ENCODE measurements around the gene TAAR1. TPM values are rescaled to one million over a fixed set of nuclear protein-coding genes. Genes with fewer than 3 reads are reported as not detected.

The TAAR1 gene
- total and polyA plus RNA-seq, 10 of the 15 experiments (the other 5 are each of a cell fraction or from before 2014, with no cell fraction given): not detected

- Histone ChIP-seq H3K4me2 (ENCODE audit: control insufficient read depth, insufficient read depth) (no peak overlapping the region), H3K4me3 (no peak overlapping the region), H3K79me2 (ENCODE audit: control insufficient read depth, insufficient read depth, low read length) (no peaks in the 10 kb centered on the region), H3K4me1 (ENCODE audit: control insufficient read depth, insufficient read depth, low read length) (no peaks in the 10 kb centered on the region), H4K20me1 (ENCODE audit: control insufficient read depth, insufficient read depth) (no peaks in the 10 kb centered on the region), H3K27ac (ENCODE audit: control insufficient read depth, insufficient read depth) (no peak overlapping the region), H3K9me3 (replicated peaks; ENCODE audit: control insufficient read depth, insufficient read depth, low read length) (no peaks in the 10 kb centered on the region), H3K36me3 (ENCODE audit: control insufficient read depth in 2 of 2, insufficient read depth in 2 of 2, low read length in 1 of 2) (no peaks in the 10 kb centered on the region), H3K27me3 (replicated peaks in 1 of 2; ENCODE audit: control insufficient read depth in 2 of 2, insufficient read depth in 2 of 2, low read length in 1 of 2) (no peaks in the 10 kb centered on the region; a peak in 1 of 4 replicates), H3K9ac (ENCODE audit: control insufficient read depth, insufficient read depth, low read length) (no peak overlapping the region), H2AFZ (ENCODE audit: control insufficient read depth, low read depth, low read length) (no peak overlapping the region)
- ChIA-PET POLR2A (no interaction called here), RAD21 (ENCODE audit: unreplicated experiment) (no interaction called here), CTCF (interaction anchor here (0.7 kb wide), 1 partner anchor 13 kb away, joined by 3 read pairs; no protein-coding TSS in a partner anchor), SMC1A (ENCODE audit: uncharacterized antibody, unreplicated experiment) (no interaction called here)
- in situ Hi-C loops (cut with MboI) (no loop called here), intact Hi-C loops (cut with micrococcal nuclease; ENCODE audit: unreplicated experiment) (no loop called here)
- FAIRE-seq: no peak
- no peak for DNase-seq (ENCODE audit: low read depth, low spot score)
- peak; percentile 65 for ATAC-seq
- WGBS (ENCODE audit: insufficient coverage, insufficient replicate concordance, low lambda C conversion rate, missing lambda C conversion rate): 34% methylated on average over 4 of the region's 4 CpGs
- no TSS peak for BruUV-seq (replicated peaks)
- TF ChIP-seq HDAC2 (IDR thresholded peaks at IDR 0.05): no peak
- TF ChIP-seq E2F8 (IDR thresholded peaks at IDR 0.05; ENCODE audit: low read depth, partially characterized antibody): no peak
- no peak for TF ChIP-seq E2F4 (IDR thresholded peaks at IDR 0.05; ENCODE audit: low read depth, low read length)
- TF ChIP-seq POLR2AphosphoS5 (IDR thresholded peaks at IDR 0.05; ENCODE audit: low read length): no peak
- no peak for TF ChIP-seq STAT3 (IDR thresholded peaks at IDR 0.05; ENCODE audit: low read depth, low read length)
- TF ChIP-seq NKRF (conservative IDR thresholded peaks at IDR 0.05): no peak
- no peak for TF ChIP-seq IRF5 (IDR thresholded peaks at IDR 0.05; ENCODE audit: borderline replicate concordance)
- TF ChIP-seq POU2F2 (IDR thresholded peaks at IDR 0.05; ENCODE audit: borderline replicate concordance, low read depth, low read length): no peak
- no peak for TF ChIP-seq YY1 (IDR thresholded peaks at IDR 0.05; ENCODE audit: low read depth, low read length)
- TF ChIP-seq USF2 (IDR thresholded peaks at IDR 0.05; ENCODE audit: borderline replicate concordance, low read depth, low read length): no peak
- TF ChIP-seq RCOR1 (conservative IDR thresholded peaks at IDR 0.05; ENCODE audit: low read depth, low read length): no peak
- TF ChIP-seq SUPT20H (IDR thresholded peaks at IDR 0.05; ENCODE audit: borderline replicate concordance, control insufficient read depth, low read depth, low read length): no peak
- no peak for TF ChIP-seq ATF7 (IDR thresholded peaks at IDR 0.05; ENCODE audit: low read depth)
- no peak for TF ChIP-seq SUZ12 (IDR thresholded peaks at IDR 0.05; ENCODE audit: unreplicated experiment)
- no peak for TF ChIP-seq ZBED1 (IDR thresholded peaks at IDR 0.05; ENCODE audit: borderline replicate concordance)
- no peak for TF ChIP-seq NR2C1 (IDR thresholded peaks at IDR 0.05)
These were observed 46.4 kb downstream of the TAAR1 start for GRCh38 chr6:132612449-132613108.
